Stimulated activated CD8-positive, alpha-beta memory T cell treated with anti-CD3 and anti-CD28 coated beads, Interleukin-12 subunit alpha, Interleukin-12 subunit beta, amount 100 ng/mL, for 24 hours (primary cell): ENCODE measurements around the gene PRDM15.

Experiments
- DNase-seq: peaks from one replicate; pipeline ENCODE4 v3.0.0-alpha.2; 2020; ENCODE audit errors: extremely low read depth

Gene PRDM15, protein sequence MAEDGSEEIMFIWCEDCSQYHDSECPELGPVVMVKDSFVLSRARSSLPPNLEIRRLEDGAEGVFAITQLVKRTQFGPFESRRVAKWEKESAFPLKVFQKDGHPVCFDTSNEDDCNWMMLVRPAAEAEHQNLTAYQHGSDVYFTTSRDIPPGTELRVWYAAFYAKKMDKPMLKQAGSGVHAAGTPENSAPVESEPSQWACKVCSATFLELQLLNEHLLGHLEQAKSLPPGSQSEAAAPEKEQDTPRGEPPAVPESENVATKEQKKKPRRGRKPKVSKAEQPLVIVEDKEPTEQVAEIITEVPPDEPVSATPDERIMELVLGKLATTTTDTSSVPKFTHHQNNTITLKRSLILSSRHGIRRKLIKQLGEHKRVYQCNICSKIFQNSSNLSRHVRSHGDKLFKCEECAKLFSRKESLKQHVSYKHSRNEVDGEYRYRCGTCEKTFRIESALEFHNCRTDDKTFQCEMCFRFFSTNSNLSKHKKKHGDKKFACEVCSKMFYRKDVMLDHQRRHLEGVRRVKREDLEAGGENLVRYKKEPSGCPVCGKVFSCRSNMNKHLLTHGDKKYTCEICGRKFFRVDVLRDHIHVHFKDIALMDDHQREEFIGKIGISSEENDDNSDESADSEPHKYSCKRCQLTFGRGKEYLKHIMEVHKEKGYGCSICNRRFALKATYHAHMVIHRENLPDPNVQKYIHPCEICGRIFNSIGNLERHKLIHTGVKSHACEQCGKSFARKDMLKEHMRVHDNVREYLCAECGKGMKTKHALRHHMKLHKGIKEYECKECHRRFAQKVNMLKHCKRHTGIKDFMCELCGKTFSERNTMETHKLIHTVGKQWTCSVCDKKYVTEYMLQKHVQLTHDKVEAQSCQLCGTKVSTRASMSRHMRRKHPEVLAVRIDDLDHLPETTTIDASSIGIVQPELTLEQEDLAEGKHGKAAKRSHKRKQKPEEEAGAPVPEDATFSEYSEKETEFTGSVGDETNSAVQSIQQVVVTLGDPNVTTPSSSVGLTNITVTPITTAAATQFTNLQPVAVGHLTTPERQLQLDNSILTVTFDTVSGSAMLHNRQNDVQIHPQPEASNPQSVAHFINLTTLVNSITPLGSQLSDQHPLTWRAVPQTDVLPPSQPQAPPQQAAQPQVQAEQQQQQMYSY

DNA sequence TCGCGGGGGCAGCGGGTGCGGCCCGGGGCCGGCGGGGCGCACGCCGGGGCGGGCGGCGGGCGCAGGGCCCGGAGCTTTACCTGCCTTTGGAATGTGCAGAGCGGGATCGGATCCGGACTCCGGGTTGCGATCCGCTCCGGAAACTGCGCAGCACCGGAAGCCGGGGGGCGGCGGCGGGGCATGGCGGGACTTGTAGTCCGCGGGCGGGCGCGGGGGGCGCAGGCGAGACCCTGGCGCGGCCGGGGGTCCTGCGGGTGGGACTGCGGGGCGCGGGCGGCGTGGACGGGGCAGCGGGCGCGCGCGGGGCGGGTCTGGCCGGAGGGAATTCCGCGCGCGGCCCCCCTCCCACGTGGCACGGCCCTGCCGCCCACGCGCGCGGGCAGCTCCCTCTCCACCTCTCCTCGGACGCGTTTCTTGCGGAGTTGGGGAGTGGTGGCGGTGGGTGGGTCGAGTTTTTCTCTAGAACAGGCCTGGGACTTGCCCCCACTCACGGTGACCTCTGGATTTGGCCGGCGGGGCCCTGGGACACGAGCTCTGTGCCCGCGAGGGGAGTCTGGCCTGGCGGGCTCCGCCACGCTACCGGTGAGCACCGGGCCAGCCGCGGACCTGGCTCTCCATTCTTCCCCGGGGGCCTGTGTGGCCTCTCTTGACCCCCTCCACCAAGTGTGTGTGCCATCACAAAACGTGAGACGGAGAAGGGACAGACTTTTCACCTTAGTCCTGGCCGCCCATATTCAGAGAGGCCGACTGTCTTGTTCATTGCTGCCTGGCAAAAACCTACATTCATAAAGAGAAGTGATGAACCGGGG lies at the start of gene PRDM15:
Gene PRDM15, minus strand, starts transcription at position 155 of the 809 bp plus-strand sequence. CDS start 18,981 bp downstream, outside the sequence.
- peak; percentile 82 for DNase-seq

DNA sequence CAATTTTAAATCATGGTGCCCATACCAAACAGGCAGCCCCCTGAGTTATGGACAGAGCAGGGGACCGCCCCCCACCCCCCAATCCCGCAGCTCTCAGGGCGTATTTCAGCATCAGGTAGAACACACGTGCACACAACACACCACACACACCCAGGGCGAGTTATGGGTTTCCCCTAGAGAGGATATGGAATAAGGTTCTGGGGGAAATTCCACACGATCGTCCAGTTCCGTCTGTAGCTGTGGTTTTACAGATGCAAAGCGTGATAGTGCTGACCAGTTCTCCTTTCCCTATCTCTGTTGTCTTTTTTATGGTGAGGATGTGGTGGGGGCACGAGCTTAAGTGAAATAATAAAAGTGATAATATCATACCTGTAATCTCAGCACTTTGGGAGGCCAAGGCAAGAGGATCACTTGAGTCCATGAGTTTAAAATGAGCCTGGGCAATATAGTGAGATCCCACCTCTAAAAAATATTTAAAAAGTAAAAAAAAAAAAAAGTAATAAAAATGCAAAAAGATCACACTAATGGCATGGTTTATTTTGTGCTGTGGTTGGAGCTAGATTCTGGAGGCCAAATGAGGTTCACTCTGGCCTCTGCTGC lies 49.6 kb upstream of the PRDM15 start:
- no peak for DNase-seq

DNA sequence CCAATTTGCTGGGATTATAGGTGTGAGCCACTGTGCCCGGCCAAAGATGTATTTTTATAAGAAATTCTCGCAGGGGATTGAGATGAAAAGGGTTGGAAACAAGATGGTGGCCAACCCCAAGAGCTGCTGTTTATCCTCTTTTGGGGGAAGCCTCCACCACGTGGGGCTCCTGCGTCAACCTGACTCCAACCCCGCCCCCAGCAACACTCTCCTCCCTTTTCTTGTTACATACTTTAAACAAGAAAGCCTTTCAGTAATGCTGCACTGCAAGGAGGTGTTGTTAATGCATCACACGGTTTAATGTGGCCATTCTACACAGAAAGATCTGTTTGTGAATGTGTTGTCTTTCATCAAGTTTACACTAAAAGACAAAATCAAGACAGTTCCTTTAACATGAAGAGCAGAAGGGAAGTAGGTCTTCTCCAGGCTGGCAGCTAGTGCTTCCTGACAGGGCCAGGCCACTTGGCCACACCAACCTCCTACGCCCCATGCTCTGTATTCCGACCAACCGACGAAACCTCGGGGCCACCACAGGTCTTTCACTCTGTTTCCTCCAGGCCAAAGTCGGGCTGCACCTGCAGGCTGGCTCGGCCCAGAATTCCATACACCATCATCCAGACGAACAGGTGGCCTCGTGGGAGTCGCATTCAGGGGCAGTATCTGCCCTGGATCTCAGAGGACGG lies 48.7 kb upstream of the PRDM15 start:
- DNase-seq: no peak

DNA sequence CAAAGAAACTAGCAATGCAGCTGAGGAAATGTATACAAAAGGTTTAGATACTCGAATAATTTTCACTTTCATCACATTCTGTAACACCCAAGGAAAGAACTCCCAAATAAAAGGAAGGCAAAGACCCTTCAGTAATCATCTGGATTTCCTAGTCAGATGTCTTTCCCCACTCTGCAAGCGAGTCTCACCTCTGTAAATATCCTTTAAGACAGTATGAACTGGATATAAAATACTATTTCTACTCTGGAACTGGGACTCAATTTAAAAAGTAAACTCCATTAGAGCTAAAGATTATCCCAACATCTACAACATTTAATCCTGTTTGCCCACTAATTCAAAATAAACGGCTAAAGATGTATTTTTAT lies 47.6 kb upstream of the PRDM15 start:
- DNase-seq: no peak

DNA sequence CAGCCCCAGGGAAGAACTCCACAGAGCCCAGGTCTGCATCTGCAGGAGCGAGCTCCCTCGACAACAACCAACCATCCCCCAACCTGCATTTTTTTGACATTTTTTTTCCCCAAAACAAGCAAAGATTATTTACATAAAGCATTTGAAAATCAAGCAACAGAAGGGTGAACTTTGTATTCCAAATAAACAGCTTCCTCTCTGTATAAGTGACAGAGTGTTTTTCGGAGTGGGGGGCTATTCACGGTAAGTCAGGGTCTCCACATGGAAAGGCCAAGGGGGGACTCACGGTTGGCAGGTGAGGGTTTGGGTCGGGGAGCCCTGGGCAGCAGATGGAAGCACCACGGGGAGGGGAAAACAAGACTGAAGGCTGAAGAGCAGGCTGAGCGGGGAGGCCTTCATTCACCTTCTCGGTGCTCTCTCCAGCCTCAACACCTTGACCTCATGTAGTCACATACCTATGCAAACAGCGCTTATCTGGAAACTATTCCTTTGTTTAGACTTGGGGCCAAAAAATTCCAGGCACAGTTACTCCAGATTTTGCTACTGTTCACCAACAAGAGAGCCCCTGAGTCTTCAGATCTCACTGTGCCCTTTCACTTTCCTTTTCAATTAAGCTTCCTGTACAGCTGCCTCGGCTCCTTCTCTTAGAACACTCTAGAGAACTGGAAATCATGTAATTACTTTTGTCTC lies 47.1 kb upstream of the PRDM15 start:
- no peak for DNase-seq

DNA sequence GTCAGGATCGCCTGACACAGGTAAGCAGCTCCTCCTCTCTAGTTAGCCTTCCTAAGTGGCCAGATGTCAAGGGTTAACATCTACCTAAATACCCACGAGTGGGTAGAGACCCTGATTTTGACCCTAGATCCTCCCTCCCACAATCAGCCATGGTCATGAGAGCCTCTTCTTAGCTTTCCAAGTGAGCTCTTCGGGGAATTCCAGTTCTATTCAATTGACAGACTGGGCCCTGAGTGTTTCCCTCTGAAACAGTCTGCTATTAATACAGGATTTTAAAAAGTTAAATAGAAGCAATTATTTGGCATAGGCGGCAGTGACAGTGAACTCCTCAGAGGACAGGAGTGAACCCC lies 46.6 kb upstream of the PRDM15 start:
- no peak for DNase-seq

DNA sequence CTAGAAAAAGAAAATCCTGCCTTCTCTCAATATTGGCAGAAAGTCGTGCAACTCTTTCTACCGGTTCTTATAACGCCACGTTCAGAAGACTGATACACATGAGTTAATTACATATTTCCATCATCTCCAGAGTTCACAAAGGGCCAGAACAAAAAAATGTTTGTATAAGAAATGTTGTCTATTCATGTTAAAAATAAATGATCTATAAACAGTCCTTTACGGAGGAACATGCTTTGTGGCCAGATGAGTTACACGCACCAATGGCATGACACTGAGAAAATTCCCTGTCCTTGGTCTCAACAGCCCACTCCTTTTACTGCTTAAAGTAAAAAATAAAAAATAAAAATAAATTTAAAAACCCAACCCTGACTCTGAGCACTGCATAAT lies 45.2 kb upstream of the PRDM15 start:
- DNase-seq: no peak

DNA sequence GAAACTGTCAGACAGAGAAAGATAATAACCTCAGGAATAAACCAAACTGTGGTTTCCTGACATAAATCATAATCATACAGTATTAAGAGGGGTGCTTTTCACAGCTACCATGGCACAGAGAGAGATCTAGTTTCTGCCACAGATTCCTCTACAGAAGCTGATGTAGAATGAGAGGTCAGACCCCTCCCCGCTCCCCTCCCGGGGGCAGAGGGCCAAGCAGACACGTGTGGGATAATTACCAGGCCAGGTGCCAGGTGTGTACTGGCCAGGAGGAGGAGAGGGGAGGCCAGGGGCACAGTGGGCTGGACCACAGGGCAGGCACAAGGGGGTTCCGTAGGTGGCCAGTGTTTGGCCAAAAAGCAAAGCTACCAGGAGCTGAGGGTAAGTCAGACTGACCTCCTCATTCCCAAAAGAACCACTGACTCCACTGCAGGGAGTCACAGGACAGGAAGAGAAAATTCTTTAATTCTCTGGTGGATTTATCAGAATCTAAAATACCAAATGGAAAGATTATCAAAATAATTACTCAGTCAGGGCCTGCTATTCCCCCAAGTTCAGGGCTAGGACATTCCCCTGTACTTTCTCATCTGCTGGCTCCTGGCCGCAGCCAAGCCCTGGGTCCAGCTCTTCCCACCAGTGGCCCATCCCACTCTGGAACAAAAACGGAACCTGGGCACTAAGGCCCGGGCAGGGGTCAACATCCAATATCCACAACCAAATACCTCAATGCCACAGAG lies 44.7 kb upstream of the PRDM15 start:
- no peak for DNase-seq

DNA sequence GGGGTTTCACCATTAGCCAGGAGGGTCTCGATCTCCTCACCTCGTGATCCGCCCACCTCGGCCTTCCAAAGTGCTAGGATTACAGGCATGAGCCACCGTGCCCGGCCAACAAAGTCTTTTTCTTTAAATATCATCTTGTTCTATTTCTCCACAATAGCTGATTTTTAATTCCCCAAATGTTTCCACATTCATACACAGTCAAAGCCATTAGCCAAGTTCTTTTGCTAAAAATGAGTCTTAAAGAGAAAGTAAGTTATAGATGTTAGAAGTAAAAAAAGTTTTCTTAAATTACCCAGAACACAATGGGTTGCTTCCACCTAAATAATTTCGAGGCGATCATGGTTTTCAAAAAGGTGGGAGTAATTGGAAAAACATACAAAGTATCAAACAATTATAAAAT lies 44.0 kb upstream of the PRDM15 start:
- no peak for DNase-seq

DNA sequence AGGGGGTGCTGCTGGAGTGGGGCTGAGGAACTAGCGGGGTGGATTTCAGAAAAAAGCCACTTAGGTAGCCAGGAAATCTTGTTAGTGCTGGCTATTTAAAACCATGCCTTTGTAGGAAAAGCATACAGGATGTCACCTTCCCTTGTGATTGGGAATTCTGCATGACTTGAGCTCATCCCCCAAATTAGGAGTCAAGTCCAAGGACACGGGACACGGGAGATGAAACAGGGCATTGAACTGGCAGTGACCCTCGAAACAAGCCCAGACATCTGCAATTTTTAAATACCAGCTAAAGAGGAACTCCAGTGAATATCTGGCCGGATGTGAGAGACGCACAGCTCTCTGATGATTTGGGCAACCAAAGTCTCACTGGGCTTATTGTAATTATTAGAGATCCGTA lies 41.9 kb upstream of the PRDM15 start:
- no peak for DNase-seq

DNA sequence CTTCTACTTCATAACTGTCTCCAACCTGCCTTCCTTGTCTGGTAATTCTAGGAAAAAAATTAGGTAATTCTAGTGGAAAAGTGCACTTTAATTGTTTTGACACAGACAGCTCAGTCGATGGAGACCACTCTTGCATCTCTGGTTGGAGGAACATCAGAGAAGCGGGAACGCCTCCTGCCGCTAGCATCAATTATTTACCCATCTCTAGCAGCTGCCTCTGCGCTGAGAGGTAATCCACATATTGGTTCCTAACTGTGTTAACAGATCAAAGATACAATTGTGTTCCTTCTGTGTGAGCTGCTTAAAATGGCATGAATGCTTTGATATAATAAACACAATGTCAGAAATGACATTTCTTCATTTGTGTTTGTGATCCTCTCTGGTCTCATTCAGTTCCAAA lies 41.3 kb upstream of the PRDM15 start:
- no peak for DNase-seq

DNA sequence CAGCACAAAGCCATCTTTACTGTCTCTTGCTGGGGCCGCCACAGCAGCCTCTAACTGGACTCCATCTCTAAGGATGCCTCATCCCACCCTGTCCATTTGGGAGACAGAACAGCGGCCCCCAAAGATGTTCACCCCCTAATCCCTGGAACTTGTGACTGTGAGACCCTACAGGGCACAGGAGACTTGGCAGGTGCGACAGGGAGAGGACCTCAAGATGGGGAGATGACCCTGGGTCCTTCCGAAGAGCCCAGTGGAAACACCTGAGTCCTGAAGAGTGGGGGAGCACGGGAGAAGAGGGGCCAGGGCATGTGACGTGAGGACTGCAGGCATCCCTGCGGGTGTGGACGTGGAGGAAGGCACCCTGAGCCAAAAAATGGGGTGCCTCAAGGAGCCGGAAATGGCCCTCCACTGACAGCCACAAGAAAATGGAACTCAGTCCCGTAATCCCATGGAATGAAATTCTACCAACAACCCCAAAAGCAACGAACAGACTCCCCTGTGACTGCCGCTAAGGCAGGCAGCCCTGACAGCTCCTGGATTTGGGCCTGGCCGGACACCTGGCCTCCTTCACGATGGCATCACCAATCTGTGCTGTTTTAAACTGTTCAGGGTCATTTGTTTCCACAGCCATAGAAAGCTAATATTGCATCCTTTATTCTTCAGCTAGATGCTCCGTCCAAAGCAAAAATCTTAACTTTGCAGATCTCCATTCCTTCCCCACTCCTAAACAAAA lies 40.7 kb upstream of the PRDM15 start:
- no peak for DNase-seq

DNA sequence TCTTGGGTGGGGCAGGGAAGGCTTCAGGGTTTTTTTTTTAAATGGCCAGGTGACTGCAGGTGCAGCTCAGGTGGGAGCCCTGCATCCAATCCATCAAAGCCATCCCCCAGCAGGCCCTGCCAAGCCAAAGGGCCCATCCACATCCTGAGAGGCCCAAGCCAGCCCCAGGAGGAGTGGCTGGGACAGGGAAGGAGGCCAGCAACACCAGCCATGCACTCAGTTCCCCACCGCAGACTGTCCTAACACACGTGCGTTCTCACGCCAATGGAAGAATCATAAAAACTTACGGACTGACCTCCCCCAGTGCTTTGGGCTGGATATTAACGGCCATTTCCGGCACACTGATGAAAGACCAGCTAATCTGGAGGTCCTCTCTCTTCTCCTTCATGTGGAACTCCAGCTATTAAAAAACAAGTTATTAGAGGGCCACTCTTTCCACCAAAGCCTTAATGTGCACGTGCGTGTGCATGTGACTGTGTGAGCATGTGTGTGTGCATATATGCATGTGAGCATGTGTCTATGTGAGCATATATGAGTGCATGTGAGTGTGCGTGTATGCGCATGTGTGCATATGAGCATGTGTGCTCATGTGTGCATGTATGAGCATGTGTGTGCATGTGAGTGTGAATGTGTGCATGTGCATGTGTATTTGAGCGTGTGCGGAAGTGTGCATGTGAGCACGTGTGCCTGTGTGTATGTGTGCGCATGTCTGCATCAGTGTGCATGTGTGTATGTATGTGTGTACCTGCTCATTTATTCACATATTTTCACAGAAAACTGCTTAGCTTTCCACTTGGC lies 39.6 kb upstream of the PRDM15 start:
- no peak for DNase-seq

DNA sequence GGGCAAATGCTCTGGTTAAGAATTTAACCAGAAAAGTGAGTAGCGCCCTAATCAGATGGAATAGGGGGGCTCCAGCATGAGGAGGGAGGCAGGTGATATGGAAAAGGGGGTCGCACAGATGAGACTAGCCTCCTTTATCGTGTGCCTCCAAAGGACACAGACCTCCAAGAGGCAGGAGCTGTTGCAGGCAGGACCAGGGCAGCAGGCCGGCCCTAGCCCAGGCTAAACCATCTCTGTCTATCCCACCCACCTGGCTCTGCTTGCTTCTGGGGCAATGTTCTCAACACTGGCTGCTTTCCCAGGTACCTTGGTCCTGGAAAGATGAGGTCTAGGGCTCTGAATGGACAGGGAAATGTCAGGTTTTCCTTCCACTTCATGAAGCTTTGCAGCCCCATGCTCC lies 38.4 kb upstream of the PRDM15 start:
- no peak for DNase-seq

DNA sequence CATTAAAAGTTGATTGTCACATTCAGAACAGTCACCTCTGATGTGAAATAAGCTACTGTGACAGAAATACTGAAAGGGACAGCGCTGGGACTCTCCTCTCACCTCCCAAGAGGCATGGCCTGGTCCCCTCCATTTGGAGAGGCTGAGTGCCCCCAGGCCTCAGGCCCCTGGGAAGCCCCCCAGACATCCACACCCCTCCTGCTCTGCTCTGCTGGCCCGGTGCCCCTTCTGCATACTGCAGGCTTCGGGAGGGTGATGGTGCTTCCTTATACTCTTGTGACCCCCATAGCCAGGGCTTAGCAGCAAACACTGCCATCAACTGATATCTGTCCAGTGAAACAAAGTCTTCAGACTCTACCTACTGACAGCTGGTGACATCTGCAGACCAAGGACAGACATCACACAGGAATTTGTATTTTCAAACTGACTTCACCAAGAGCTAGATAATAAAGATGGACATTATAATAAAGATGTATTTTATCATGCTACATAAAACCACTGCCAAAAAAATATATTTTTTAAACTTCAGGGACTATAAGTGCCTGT lies 37.8 kb upstream of the PRDM15 start:
- no peak for DNase-seq

DNA sequence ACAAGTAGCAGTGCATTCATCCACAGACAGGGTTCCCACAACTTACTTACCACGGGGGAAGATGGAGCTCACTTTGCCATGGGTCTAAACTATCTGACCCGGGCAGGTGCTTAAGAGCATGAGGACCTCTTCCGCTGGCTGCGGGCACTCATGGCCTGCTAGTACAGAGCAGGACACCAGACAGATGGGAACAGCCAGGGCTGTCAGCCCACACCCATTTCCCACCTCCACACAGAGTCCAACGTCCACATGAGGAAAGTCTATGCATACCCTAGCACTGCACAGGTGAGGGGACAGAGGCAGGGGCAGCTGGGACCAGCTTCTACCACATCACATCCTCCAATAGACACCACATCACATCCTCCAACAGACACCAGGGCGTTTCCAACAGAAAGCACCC lies 35.8 kb upstream of the PRDM15 start:
- DNase-seq: no peak

DNA sequence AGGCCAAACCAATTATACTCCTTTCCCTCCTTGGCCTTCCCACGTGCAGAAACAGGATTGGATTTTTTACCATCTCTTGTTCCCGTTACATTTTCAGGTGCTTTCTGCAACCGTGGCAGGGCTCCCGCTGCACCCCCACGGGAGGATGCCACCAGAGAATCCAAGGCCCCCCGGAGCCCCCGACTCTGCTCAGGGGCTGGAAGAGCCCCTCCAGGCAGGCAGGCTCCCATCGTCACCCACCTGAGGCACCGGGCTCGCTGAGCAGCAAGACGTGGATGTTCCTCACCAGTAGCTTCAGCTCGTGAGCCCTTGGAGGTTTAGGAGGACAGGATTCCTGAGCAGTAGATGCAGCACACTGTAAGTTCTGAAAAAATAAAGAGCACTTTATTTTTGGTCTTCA lies 35.2 kb upstream of the PRDM15 start:
- no peak for DNase-seq

DNA sequence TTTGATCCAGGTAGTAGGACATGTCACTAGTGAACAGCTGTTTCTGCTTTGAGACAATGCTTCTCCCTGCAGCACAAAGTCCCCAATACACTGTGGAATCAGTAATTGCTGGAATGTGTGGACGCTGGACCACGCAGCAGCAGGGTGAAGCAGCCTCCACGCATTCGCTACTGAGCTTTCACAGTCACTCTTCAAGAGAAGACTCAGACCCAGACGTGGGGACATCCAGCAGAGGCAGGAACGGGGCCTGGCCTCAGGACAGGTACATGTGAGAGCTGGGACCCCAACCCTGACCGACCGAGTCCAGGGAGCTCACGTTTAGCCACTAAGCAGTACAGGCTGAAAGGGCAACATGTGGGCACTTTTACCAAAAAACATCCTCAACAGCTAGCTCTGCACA lies 34.1 kb upstream of the PRDM15 start:
- DNase-seq: no peak
